PC-3 (cell line): ENCODE data around the gene GPBP1L1.

Experiments
- CTCF ChIP-seq: fragments of 300-600 bp; sonication (generic); conservative IDR thresholded peaks from 2 replicates; pipeline ENCODE4 v1.5.1; 2017; ENCODE audit warnings: antibody characterized with exemption, low read depth, mild to moderate bottlenecking, low read length
- EZH2 ChIP-seq: fragments of 300-600 bp; sonication (generic); IDR thresholded peaks from one replicate; pipeline ENCODE4 v1.6.1; 2017; ENCODE audit warnings: antibody characterized with exemption, mild to moderate bottlenecking, low read length; ENCODE audit not compliant: unreplicated experiment

- TF ChIP-seq CTCF (no peak), EZH2 (no peak)
These were observed 73.3 kb downstream of the GPBP1L1 start for GRCh38 chr1:45612941-45613579.
